ENCODE measurements around the gene ICOS.
"Not testable (repeated sequence)": the region's sequence is repeated elsewhere in the genome, so short reads cannot be mapped to it uniquely, and the experiment has no call there.

ICOS gene

DNA sequence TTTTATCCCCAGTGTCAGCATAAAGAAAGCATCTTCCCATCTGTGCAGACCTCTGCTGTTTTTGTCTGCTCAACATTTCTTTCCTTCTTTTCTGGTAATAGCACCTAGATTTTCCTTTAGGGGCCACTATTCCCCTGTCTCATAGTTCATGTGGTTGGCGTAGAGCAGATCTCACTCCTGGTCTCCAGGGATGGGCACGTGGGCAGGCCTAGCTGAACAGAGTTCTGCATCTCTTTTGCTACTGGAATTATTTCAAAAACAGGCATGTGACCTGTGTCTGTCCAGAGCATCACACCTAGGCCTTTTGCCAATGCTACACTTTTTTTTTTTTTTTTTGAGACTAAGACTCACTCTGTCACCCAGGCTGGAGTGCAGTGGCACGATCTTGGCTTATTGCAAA is 17.7 kb upstream of the ICOS start:
- H3K79me2 ChIP-seq, result no peaks in the 10 kb centered on the region
- no peaks in the 10 kb centered on the region for H3K36me3 ChIP-seq (ENCODE audit: control insufficient read depth, insufficient read depth, low read length)
- H2AFZ ChIP-seq, result no peak overlapping the region
- H3K27ac ChIP-seq, result no peak overlapping the region
- TF ChIP-seq, protein P1, sequence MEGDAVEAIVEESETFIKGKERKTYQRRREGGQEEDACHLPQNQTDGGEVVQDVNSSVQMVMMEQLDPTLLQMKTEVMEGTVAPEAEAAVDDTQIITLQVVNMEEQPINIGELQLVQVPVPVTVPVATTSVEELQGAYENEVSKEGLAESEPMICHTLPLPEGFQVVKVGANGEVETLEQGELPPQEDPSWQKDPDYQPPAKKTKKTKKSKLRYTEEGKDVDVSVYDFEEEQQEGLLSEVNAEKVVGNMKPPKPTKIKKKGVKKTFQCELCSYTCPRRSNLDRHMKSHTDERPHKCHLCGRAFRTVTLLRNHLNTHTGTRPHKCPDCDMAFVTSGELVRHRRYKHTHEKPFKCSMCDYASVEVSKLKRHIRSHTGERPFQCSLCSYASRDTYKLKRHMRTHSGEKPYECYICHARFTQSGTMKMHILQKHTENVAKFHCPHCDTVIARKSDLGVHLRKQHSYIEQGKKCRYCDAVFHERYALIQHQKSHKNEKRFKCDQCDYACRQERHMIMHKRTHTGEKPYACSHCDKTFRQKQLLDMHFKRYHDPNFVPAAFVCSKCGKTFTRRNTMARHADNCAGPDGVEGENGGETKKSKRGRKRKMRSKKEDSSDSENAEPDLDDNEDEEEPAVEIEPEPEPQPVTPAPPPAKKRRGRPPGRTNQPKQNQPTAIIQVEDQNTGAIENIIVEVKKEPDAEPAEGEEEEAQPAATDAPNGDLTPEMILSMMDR (IDR thresholded peaks at IDR 0.05), result no peak
- H3K9ac ChIP-seq, result no peak overlapping the region
- no peaks in the 10 kb centered on the region for H3K4me1 ChIP-seq
- no peak overlapping the region for H3K4me3 ChIP-seq (ENCODE audit: low read depth, low read length)
- H3K9me3 ChIP-seq (ENCODE audit: control insufficient read depth, low read length), result no peaks in the 10 kb centered on the region
- H3K27me3 ChIP-seq (ENCODE audit: control insufficient read depth, insufficient read depth, low read length), result no peaks in the 10 kb centered on the region
- no peak overlapping the region for H3K4me2 ChIP-seq (ENCODE audit: low read length)

DNA sequence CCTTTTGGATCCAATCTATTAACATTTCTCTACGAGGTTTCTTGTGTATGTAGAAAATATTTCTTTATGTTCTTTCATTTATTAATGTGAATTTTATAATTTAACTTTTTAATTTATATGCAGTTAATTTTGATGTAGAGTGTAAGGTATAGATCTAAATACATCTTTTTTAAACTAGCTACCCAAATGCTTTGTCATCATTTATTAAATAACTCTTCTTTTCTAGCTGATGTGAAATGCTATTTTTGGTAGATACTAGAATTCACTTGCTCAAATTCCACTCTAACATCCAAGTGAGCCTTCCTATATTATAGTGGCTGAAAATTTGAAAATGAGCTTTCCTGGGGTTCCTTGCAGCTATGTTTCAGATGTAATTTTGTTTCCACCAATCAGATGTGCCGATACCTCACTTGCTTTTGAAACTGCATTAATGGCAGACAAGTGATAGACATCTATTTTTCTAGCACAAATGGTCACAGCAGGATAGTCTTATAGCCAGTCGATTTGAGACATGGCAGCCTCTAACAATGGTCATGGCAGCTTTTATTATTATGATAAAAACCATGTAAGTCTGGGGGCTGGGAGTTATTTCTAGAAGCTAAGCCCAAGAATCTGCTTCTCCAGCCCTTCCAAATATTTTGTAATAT is 10.9 kb upstream of the ICOS start:
- no peak overlapping the region for H3K27ac ChIP-seq
- H3K36me3 ChIP-seq (ENCODE audit: control insufficient read depth, insufficient read depth, low read length), result no peaks in the 10 kb centered on the region
- no peaks in the 10 kb centered on the region for H3K9me3 ChIP-seq (ENCODE audit: control insufficient read depth, low read length)
- H3K4me2 ChIP-seq (ENCODE audit: low read length), result no peak overlapping the region
- no peaks in the 10 kb centered on the region for H3K27me3 ChIP-seq (ENCODE audit: control insufficient read depth, insufficient read depth, low read length)
- H3K4me1 ChIP-seq, result no peaks in the 10 kb centered on the region
- no peak overlapping the region for H3K9ac ChIP-seq
- no peak overlapping the region for H2AFZ ChIP-seq
- H3K79me2 ChIP-seq, result no peaks in the 10 kb centered on the region
- TF ChIP-seq, protein P1 (IDR thresholded peaks at IDR 0.05), result no peak
- no peak overlapping the region for H3K4me3 ChIP-seq (ENCODE audit: low read depth, low read length)

DNA sequence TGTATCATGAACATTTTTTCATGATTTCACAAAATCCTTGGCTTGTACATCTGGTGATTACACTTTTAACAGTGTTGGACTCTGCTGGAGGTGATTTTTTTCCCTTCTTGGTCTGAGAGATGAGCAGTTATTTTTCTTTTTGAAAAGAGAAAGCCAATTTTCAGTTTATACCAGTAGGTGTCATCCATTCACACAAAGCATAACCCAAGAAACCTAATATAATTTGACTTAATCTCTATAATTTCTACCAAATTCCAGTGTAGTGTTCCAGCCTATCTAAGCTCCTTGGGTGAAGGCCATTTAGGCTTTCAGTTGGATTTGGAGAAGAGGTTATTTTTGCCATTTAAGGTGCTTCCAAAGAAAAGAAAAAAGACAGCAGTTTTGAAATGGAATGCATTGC is 7.7 kb upstream of the ICOS start:
- Histone ChIP-seq H3K4me1 (no peaks in the 10 kb centered on the region), H3K36me3 (ENCODE audit: control insufficient read depth, insufficient read depth, low read length) (no peaks in the 10 kb centered on the region), H3K9me3 (ENCODE audit: control insufficient read depth, low read length) (no peaks in the 10 kb centered on the region), H3K27me3 (ENCODE audit: control insufficient read depth, insufficient read depth, low read length) (no peaks in the 10 kb centered on the region), H3K4me2 (ENCODE audit: low read length) (no peak overlapping the region), H3K9ac (no peak overlapping the region), H3K79me2 (no peaks in the 10 kb centered on the region), H3K4me3 (ENCODE audit: low read depth, low read length) (no peak overlapping the region), H2AFZ (no peak overlapping the region), H3K27ac (no peak overlapping the region)
- TF ChIP-seq, protein P1 (IDR thresholded peaks at IDR 0.05), result no peak

DNA sequence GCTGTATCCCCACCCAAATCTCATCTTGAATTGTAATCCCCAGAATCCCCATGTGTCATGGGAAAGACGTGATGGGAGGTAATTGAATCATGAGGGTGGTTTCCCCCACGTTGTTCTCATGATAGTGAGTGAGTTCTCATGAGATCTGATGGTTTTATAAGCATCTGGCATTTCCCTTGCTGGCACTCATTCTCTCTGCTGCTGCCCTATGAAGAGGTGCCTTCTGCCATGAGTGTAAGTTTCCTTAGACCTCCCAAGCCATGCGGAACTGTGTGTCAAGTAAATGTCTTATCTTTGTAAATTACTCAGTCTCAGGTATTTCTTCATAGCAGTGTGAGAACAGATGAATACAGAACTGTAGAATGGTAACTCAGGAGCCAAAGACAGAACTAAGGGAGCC is 5.3 kb upstream of the ICOS start:
- not testable (repeated sequence) for H3K9me3 ChIP-seq (ENCODE audit: control insufficient read depth, low read length); H3K4me2 ChIP-seq (ENCODE audit: low read length); H3K27ac ChIP-seq; H3K79me2 ChIP-seq; H3K36me3 ChIP-seq (ENCODE audit: control insufficient read depth, insufficient read depth, low read length); H3K27me3 ChIP-seq (ENCODE audit: control insufficient read depth, insufficient read depth, low read length); H3K4me1 ChIP-seq; H3K9ac ChIP-seq; H3K4me3 ChIP-seq (ENCODE audit: low read depth, low read length); H2AFZ ChIP-seq

DNA sequence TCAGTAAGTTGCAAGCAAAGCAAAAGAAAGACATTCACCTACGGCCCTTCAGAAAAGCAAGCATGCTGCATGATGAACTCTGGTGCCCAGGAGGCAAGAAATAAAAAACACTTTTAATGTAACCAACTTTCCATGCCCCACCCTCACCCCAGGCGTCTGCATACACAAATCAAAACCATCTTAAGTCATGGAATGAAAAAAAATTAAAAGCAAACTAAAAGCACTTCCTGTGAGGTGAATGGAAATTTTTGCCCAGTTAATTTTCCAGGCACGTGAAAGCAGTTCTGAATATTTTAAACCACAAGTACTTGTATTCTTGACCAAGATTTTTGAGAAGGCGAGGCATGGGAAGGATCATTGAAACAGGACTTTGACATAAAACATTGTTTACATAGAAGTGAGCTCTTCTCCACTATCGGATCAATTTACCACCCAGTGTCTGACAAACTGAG is 2.5 kb upstream of the ICOS start:
- H3K9ac ChIP-seq, result no peak overlapping the region
- TF ChIP-seq, protein P1 (IDR thresholded peaks at IDR 0.05), result no peak
- peak overlapping the region; percentile 6 for H3K4me2 ChIP-seq (ENCODE audit: low read length)
- no peaks in the 10 kb centered on the region for H3K36me3 ChIP-seq (ENCODE audit: control insufficient read depth, insufficient read depth, low read length)
- no peaks in the 10 kb centered on the region for H3K79me2 ChIP-seq
- H3K4me3 ChIP-seq (ENCODE audit: low read depth, low read length), result no peak overlapping the region
- H3K27me3 ChIP-seq (ENCODE audit: control insufficient read depth, insufficient read depth, low read length), result no peaks in the 10 kb centered on the region
- H3K27ac ChIP-seq, result no peak overlapping the region
- H3K9me3 ChIP-seq (ENCODE audit: control insufficient read depth, low read length), result no peaks in the 10 kb centered on the region
- H3K4me1 ChIP-seq, result no peaks in the 10 kb centered on the region
- peak overlapping the region; percentile 9 for H2AFZ ChIP-seq
